Endodermal cell (in vitro differentiated cells): ENCODE measurements around the gene ROR2. TPM values are rescaled to one million over a fixed set of nuclear protein-coding genes. Genes with fewer than 3 reads are reported as not detected.

Experiments used
- DNase-seq: peaks from one replicate; pipeline ENCODE4 v3.0.0-alpha.2; 2017
- H3K27ac ChIP-seq: 2 replicates; pipeline ENCODE4 v1.5.1; 2013; ENCODE audit warnings: mild to moderate bottlenecking, low read depth, low read length, moderate library complexity
- H3K27me3 ChIP-seq: 2 replicates; pipeline ENCODE4 v1.6.1; 2013; ENCODE audit warnings: mild to moderate bottlenecking, low read length, moderate library complexity; ENCODE audit not compliant: insufficient read depth, control insufficient read depth, poor library complexity, severe bottlenecking
- H3K36me3 ChIP-seq: 2 replicates; pipeline ENCODE4 v1.7.0; 2013; ENCODE audit warnings: mild to moderate bottlenecking, low read length, moderate library complexity; ENCODE audit not compliant: control insufficient read depth, insufficient read depth
- H3K4me1 ChIP-seq: one replicate; pipeline ENCODE4 v1.7.0; 2013; ENCODE audit warnings: low read length; ENCODE audit not compliant: control insufficient read depth, insufficient read depth
- H3K4me3 ChIP-seq: 2 replicates; pipeline ENCODE4 v1.5.1; 2013; ENCODE audit warnings: mild to moderate bottlenecking, low read length, moderate library complexity
- H3K9ac ChIP-seq: 2 replicates; pipeline ENCODE4 v1.6.1; 2013; ENCODE audit warnings: mild to moderate bottlenecking, low read length, moderate library complexity; ENCODE audit not compliant: poor library complexity, severe bottlenecking; ENCODE audit errors: extremely low read depth
- H3K9me3 ChIP-seq: 2 replicates; pipeline ENCODE4 v1.6.1; 2013; ENCODE audit warnings: mild to moderate bottlenecking, low read length, moderate library complexity; ENCODE audit not compliant: control insufficient read depth
- H3K27ac Mint-ChIP-seq: 2 replicates; pipeline ENCODE4 v1.8.0; 2020; ENCODE audit warnings: mixed read lengths
- H3K27me3 Mint-ChIP-seq: 2 replicates; pipeline ENCODE4 v1.8.0; 2021; ENCODE audit warnings: mild to moderate bottlenecking, mixed read lengths; ENCODE audit not compliant: insufficient read depth
- H3K36me3 Mint-ChIP-seq: 2 replicates; pipeline ENCODE4 v1.8.0; 2020; ENCODE audit warnings: low read depth, mixed read lengths
- H3K4me1 Mint-ChIP-seq: 2 replicates; pipeline ENCODE4 v1.8.0; 2020; ENCODE audit warnings: mixed read lengths
- H3K4me3 Mint-ChIP-seq: 2 replicates; pipeline ENCODE4 v1.8.0; 2020; ENCODE audit warnings: mild to moderate bottlenecking, moderate library complexity, mixed read lengths
- H3K9me3 Mint-ChIP-seq: 2 replicates; pipeline ENCODE4 v1.8.0; 2020; ENCODE audit warnings: mild to moderate bottlenecking, mixed read lengths
- CTCF ChIP-seq: fragments of 200-600 bp; sonication (generic); conservative IDR thresholded peaks from 2 replicates; pipeline ENCODE4 v1.5.0; 2021; ENCODE audit warnings: antibody characterized with exemption, mild to moderate bottlenecking
- WGBS, 2 experiments: methylation state at CpG; one replicate each; pipeline versions ENCODE4 v1.1.5 to v1.1.7; 2013; ENCODE audit warnings: missing lambda C conversion rate in 2 of 2, mixed read lengths in 1 of 2; ENCODE audit not compliant: insufficient coverage in 1 of 2, insufficient read length in 1 of 2; 5-methylcytosine and 5-hydroxymethylcytosine counted together
- total RNA-seq, 2 donors: library from RNA; stranded (reverse); fragmentation: NEBNext Ultra II Directional in 1 of 2; extraction: Animal tissue kit (Norgen Biotek cat#: 25700) in 1 of 2; gene quantifications; 2 replicates in 1 of 2; 3 replicates in 1 of 2; pipeline ENCODE4 v1.2.1, GENCODE V29; 2021

ROR2 gene
- total RNA-seq, 2 donors from 2014 or later, result 104 to 160 TPM

GRCh38 chr9:91963711-91964240, 13.7 kb upstream of the ROR2 start:
- Histone ChIP-seq H3K4me1 (no peaks in the 10 kb centered on the region), H3K27me3 (no peaks in the 10 kb centered on the region), H3K9ac (no peak overlapping the region), H3K4me3 (peak overlapping the region; percentile 9), H3K36me3 (no peaks in the 10 kb centered on the region), H3K9me3 (peaks cover 42% of the 10 kb centered on the region), H3K27ac (no peak overlapping the region)
- peaks cover 6% of the 10 kb centered on the region for H3K4me1 Mint-ChIP-seq
- DNase-seq, result no peak
- no peak for TF ChIP-seq CTCF
- H3K27me3 Mint-ChIP-seq, result peaks cover 16% of the 10 kb centered on the region
- 70 to 80% methylated on average over 2 of the region's 2 CpGs for WGBS, 2 experiments
- H3K36me3 Mint-ChIP-seq, result peaks cover 2% of the 10 kb centered on the region
- H3K27ac Mint-ChIP-seq, result no peak overlapping the region
- no peak overlapping the region for H3K4me3 Mint-ChIP-seq
- peaks cover 17% of the 10 kb centered on the region for H3K9me3 Mint-ChIP-seq

- no peak for TF ChIP-seq CTCF
- Histone ChIP-seq H3K36me3 (no peaks in the 10 kb centered on the region), H3K9ac (no peak overlapping the region), H3K27ac (no peak overlapping the region), H3K4me1 (peaks cover under 1% of the 10 kb centered on the region), H3K27me3 (no peaks in the 10 kb centered on the region), H3K9me3 (peaks cover 42% of the 10 kb centered on the region), H3K4me3 (peak overlapping the region; percentile 69)
- Mint-ChIP-seq H3K4me3 (no peak overlapping the region), H3K9me3 (peaks cover 17% of the 10 kb centered on the region), H3K27me3 (peaks cover 12% of the 10 kb centered on the region), H3K27ac (no peak overlapping the region), H3K36me3 (peaks cover 2% of the 10 kb centered on the region), H3K4me1 (peaks cover 13% of the 10 kb centered on the region)
- WGBS, 2 experiments, result 90% methylated on average over 1 of the region's 1 CpG; no CpG with 5 or more reads in 1 of the 2 experiments
- DNase-seq, result no peak
Measured at GRCh38 chr9:91960367-91960766, 10.3 kb upstream of the ROR2 start.

- Mint-ChIP-seq H3K4me1 (peaks cover 30% of the 10 kb centered on the region), H3K27ac (no peak overlapping the region), H3K4me3 (no peak overlapping the region), H3K36me3 (no peaks in the 10 kb centered on the region), H3K9me3 (peaks cover 11% of the 10 kb centered on the region), H3K27me3 (peaks cover 6% of the 10 kb centered on the region)
- no peak for TF ChIP-seq CTCF
- H3K9ac ChIP-seq, result no peak overlapping the region
- DNase-seq, result no peak
- peaks cover 10% of the 10 kb centered on the region for H3K4me1 ChIP-seq
- peaks cover 30% of the 10 kb centered on the region for H3K9me3 ChIP-seq
- WGBS, 2 experiments, result 83 to 89% methylated on average over 2 to 5 of the region's 5 CpGs
- no peaks in the 10 kb centered on the region for H3K27me3 ChIP-seq
- H3K36me3 ChIP-seq, result no peaks in the 10 kb centered on the region
- no peak overlapping the region for H3K4me3 ChIP-seq
- H3K27ac ChIP-seq, result no peak overlapping the region
Measured at GRCh38 chr9:91958174-91958573, 8.1 kb upstream of the ROR2 start.
